D721Med (cell line): ENCODE measurements around the gene NKX2-2.

Experiments
- DNase-seq: peaks from one replicate; pipeline ENCODE4 v3.0.0; 2011; ENCODE audit warnings: low spot score; ENCODE audit not compliant: insufficient read length
- FAIRE-seq: peaks from 2 replicates; lab custom pipeline; 2011; peaks lifted over from hg19 to GRCh38; lab: Jason Lieb, UNC
- TF ChIP-seq, protein P1 (sequence below): IDR thresholded peaks from 2 replicates; pipeline ENCODE4 v1.5.1; 2012; ENCODE audit warnings: mild to moderate bottlenecking, control low read depth; ENCODE audit not compliant: insufficient read depth; ENCODE audit errors: missing control alignments

The NKX2-2 gene

DNA sequence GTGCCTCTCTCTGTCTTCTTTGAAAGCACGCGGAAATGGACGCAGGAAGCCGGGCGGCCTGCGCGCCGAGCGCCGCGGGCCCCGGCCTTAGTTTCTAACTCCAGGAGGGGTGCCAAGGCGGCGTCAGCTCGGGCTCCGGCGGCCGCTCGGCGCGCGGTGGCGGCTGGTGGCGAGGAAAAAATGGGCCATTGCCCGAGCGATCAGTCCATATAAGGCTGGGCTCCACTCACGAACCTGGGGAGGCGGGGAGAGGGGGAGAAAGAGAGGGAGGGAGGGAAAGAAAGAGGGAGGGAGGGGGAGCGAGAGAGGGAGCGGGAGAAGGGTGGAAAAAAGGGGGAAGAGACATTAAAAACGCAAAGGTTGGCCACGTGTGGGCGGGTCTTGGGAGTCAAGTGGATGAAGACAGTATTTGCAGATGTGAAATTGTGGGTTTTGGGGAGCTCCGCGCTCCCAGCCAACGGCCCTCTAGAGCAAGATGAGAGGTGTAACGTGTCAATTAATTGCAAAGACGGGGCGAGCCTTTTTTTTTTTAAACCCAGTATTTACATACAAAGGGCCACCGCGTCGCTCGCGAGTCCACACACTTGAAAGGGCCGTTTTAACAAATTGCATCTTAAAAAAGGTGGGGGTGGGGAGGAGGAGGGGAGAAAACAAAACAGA is at the start of gene NKX2-2:
TSS of gene NKX2-2 (minus strand) at position 184 of the 660 bp plus-strand sequence. CDS start 395 bp downstream, outside the sequence.
- TF ChIP-seq, protein P1, sequence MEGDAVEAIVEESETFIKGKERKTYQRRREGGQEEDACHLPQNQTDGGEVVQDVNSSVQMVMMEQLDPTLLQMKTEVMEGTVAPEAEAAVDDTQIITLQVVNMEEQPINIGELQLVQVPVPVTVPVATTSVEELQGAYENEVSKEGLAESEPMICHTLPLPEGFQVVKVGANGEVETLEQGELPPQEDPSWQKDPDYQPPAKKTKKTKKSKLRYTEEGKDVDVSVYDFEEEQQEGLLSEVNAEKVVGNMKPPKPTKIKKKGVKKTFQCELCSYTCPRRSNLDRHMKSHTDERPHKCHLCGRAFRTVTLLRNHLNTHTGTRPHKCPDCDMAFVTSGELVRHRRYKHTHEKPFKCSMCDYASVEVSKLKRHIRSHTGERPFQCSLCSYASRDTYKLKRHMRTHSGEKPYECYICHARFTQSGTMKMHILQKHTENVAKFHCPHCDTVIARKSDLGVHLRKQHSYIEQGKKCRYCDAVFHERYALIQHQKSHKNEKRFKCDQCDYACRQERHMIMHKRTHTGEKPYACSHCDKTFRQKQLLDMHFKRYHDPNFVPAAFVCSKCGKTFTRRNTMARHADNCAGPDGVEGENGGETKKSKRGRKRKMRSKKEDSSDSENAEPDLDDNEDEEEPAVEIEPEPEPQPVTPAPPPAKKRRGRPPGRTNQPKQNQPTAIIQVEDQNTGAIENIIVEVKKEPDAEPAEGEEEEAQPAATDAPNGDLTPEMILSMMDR = no peak
- DNase-seq = no peak
- FAIRE-seq = no peak

DNA sequence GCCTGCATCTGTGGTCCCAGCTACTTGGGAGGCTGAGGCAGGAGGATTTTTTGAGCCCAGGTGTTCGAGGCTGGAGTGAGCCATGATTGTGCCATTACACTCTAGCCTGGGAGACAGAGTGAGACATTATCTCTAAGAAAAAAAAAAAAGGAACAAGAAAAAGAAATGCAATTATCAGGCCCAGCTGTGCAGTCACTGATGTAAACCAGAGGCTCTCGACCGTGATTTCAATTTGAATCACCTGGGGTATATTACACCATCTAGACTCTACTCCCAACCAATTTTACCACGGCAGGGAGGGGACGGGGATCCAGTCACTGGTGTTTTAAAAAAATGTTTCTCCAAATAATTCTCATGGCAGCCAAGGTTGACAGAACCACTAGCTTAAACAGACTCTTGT is 48.8 kb upstream of the NKX2-2 start:
- FAIRE-seq (no peak), DNase-seq (no peak)
- TF ChIP-seq, protein P1 = no peak

DNA sequence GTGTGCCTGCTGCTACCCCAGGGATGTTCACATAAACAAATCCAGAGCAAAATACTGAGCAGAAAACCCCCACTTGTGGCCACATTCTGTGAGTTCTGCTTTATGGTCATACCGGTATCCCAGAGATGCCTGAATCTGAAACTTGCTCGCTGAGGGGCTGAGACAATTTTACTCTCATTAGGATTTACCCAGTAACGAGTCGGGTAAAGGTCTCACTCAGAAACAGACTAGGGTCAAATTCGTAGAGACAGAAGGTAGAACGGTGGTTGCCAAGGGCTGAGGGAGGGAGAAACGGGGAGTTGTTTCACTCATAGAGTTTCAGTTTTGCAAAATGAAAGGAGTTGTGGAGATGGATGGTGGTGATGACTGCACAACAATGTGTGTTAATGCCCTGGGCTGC is 45.4 kb upstream of the NKX2-2 start:
- TF ChIP-seq, protein P1 = no peak
- no peak for FAIRE-seq
- DNase-seq = no peak

DNA sequence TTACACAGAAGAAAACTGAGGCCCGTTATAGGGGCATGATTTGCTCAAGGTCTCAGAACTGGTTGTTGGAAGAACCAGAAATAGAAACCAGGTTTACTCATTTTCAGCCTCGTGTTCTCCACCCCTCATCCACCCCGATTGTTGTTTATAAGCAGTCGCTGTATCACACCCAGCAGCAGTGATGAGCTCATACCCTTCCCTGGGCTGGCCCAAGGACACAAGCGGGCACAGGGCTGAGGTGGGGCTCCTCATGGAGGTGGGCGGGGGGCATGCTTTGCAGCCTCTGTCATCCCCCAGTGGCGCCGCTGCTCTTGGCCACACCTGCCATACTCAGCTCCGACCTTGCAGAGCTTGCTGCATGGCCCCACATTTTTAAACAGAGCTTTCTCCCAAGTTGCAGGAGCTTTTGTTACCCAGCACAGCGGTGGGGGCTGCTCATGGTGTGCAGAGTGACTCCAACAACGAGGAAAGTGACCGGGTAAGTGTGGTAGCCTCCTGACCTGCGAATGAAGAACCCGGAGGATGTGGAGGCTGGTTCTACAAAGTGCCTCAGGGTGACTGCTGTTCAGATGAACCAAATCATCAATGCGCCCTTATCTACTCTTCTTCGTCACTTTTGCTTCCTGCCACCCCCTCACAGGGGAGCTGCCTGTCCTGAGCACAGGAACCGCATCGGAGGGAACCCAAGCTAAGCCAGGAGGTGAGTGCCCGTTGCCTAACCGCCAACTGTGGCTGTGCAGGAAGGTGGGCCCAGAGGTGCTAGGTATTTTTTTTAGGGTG is 43.6 kb upstream of the NKX2-2 start:
- DNase-seq = no peak
- no peak for FAIRE-seq
- TF ChIP-seq, protein P1 = no peak

DNA sequence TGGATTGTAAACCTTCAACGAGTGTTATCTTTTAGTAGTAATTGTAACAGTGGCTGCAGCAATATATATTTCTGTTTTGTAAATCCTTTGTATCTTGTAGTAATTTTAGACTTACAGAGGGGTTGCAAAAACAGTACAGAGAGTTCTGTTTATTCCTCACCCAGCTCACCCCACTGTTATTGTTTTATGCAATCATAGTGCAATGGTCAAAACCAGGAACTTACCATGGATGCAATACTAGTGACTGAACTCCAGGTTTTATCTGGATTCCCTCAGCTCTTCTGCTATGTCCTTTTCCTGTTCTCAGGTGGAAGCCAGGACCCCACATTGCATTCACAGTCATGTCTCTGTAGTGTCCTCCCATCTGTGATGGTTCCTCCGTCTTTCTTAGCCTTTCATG is 42.5 kb upstream of the NKX2-2 start:
- DNase-seq (no peak), FAIRE-seq (no peak)
- TF ChIP-seq, protein P1 = no peak

DNA sequence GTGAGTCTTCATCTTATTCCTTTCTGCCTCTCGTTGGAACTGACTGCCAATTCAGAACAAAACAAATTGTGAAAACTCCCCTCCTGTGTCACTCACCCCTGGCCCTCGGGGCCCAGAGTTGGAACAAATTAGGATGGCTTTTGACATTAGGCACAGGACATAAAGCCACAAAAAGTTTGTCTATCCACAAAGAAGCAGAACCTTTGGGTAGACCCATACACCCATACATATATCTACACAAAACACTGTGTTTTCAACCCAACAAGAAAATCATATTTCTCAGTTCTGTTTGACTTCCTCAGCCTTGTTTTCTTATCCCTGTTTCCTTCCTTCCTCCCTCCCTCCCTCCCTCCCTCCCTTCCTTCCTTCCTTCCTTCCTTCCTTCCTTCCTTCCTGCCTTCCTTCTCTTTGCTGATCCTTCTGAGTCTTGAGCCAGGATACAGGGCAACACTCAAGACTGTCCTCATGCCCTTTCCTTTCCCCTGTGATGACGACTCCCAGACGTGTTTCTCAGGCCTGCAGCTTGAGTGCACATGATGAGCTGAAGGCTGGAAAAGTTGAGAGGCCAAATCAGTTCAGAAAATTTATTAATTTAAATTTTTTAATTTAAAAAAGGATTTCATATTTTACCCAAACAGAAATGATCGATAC is 41.7 kb upstream of the NKX2-2 start:
- TF ChIP-seq, protein P1 = no peak
- DNase-seq = no peak
- no peak for FAIRE-seq
